Liver (tissue), 3 donors: ENCODE data around the gene FAM228B.

Experiments used
- CTCF ChIP-seq: fragments of 150-350 bp; IDR thresholded peaks from 2 replicates; pipeline ENCODE4 v1.5.1; 2017; ENCODE audit warnings: improper control_type of control experiment, low read depth, low read length; ENCODE audit not compliant: missing input control
- GABPA ChIP-seq, 2 donors: IDR thresholded peaks in 1 of 2; conservative IDR thresholded peaks in 1 of 2; 2 replicates each; pipeline ENCODE4 v1.6.1; 2016; ENCODE audit warnings: antibody characterized with exemption in 2 of 2, mild to moderate bottlenecking in 1 of 2, moderate library complexity in 1 of 2
- RAD21 ChIP-seq, 2 donors: IDR thresholded peaks; 2 replicates each; pipeline ENCODE4 v1.6.1; 2016; ENCODE audit warnings: antibody characterized with exemption in 2 of 2, mild to moderate bottlenecking in 2 of 2
- TAF1 ChIP-seq: conservative IDR thresholded peaks from 2 replicates; pipeline ENCODE4 v1.6.1; 2016; ENCODE audit warnings: antibody characterized with exemption, mild to moderate bottlenecking
- donor health status: healthy.
- donor health status: healthy.

- TF ChIP-seq CTCF (no peak), RAD21 (IDR thresholded peaks at IDR 0.05) (no peak), TAF1 (no peak), GABPA (IDR thresholded peaks at IDR 0.05 in 1 of 2, conservative IDR thresholded peaks at IDR 0.05 in 1 of 2) (no peak)
Observed at GRCh38 chr2:24101992-24102391, 21.3 kb upstream of the FAM228B start.
